ENCODE results near the gene GPR157. TPM values are rescaled to one million over a fixed set of nuclear protein-coding genes. Genes with fewer than 3 reads are reported as not detected.
A peak's percentile ranks its signal among the peaks of the same experiment; 100 is the strongest.
"Not testable (repeated sequence)": the region's sequence is repeated elsewhere in the genome, so short reads cannot be mapped to it uniquely, and the experiment has no call there.

GPR157 gene
- total and polyA plus RNA-seq, 4 donors, result 1.1 to 7.9 (median 4.8) TPM

- H3K36me3 ChIP-seq (ENCODE audit: control insufficient read depth in 1 of 2, insufficient read depth in 2 of 2, low read length in 1 of 2); ATAC-seq (ENCODE audit: low FRiP score); intact Hi-C loops (cut with DNase I): not testable (repeated sequence)
These were observed 3.1 kb downstream of the GPR157 start for GRCh38 chr1:9125847-9126246.

GRCh38 chr1:9125325-9125724, 3.6 kb downstream of the GPR157 start:
- ATAC-seq (ENCODE audit: low FRiP score), result no peak
- intact Hi-C loops (cut with DNase I), result no loop called here
- no peaks in the 10 kb centered on the region for H3K4me1 ChIP-seq (ENCODE audit: control insufficient read depth in 1 of 2, insufficient read depth in 2 of 2, low read length in 2 of 2)

More at GRCh38 chr1:9125847-9126246, 3.1 kb downstream of the GPR157 start:
- not testable (repeated sequence) for H3K27ac ChIP-seq (ENCODE audit: low read depth in 1 of 2, low read length in 2 of 2); H3K4me3 ChIP-seq (ENCODE audit: low read length in 2 of 2); H3K9me3 ChIP-seq (ENCODE audit: control insufficient read depth, low read length); H3K4me1 ChIP-seq (ENCODE audit: control insufficient read depth in 1 of 2, insufficient read depth in 2 of 2, low read length in 2 of 2); H3K27me3 ChIP-seq (ENCODE audit: control insufficient read depth in 1 of 2, insufficient read depth in 2 of 2, low read length in 1 of 2)
- 93% methylated on average over 9 of the region's 9 CpGs for WGBS, 2 donors
- DNase-seq, result peak; percentile 10 to 28

GRCh38 chr1:9124389-9124788, 4.5 kb downstream of the GPR157 start:
- peak in 1 of 2 donors; percentile 2 for DNase-seq
- H3K27me3 ChIP-seq (ENCODE audit: control insufficient read depth in 1 of 2, insufficient read depth in 2 of 2, low read length in 1 of 2); intact Hi-C loops (cut with DNase I); H3K9me3 ChIP-seq (ENCODE audit: control insufficient read depth, low read length); H3K4me1 ChIP-seq (ENCODE audit: control insufficient read depth in 1 of 2, insufficient read depth in 2 of 2, low read length in 2 of 2); H3K27ac ChIP-seq (ENCODE audit: low read depth in 1 of 2, low read length in 2 of 2); H3K4me3 ChIP-seq (ENCODE audit: low read length in 2 of 2); H3K36me3 ChIP-seq (ENCODE audit: control insufficient read depth in 1 of 2, insufficient read depth in 2 of 2, low read length in 1 of 2); ATAC-seq (ENCODE audit: low FRiP score): not testable (repeated sequence)
- 83 to 85% methylated on average over 5 of the region's 8 CpGs for WGBS, 2 donors

More at GRCh38 chr1:9125325-9125724, 3.6 kb downstream of the GPR157 start:
- WGBS, 2 donors, result 72 to 91% methylated on average over 4 of the region's 4 CpGs
- Histone ChIP-seq H3K27me3 (ENCODE audit: control insufficient read depth in 1 of 2, insufficient read depth in 2 of 2, low read length in 1 of 2) (no peaks in the 10 kb centered on the region), H3K9me3 (ENCODE audit: control insufficient read depth, low read length) (no peaks in the 10 kb centered on the region), H3K27ac (ENCODE audit: low read depth in 1 of 2, low read length in 2 of 2) (no peak overlapping the region), H3K36me3 (ENCODE audit: control insufficient read depth in 1 of 2, insufficient read depth in 2 of 2, low read length in 1 of 2) (no peaks in the 10 kb centered on the region), H3K4me3 (ENCODE audit: low read length in 2 of 2) (no peak overlapping the region)
- peak; percentile 12 to 13 for DNase-seq

DNA sequence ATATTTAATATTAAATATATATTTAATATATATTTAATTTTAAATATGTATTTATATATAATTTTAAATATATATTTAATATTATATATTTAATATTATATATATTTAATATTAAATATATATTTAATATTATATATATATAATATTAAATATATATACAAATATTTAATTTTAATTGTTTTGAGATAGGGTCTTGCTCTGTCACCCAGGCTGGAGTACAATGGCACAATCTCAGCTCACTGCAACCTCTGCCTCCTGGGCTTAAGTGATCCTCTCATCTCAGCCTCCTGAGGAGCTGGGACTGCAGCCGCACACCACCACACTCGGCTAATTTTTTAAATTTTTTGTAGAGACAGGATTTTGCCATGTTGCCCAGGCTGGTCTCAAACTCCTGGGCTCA, 5.2 kb downstream of the GPR157 start:
- DNase-seq; H3K9me3 ChIP-seq (ENCODE audit: control insufficient read depth, low read length); ATAC-seq (ENCODE audit: low FRiP score); H3K27ac ChIP-seq (ENCODE audit: low read depth in 1 of 2, low read length in 2 of 2); H3K36me3 ChIP-seq (ENCODE audit: control insufficient read depth in 1 of 2, insufficient read depth in 2 of 2, low read length in 1 of 2); H3K4me3 ChIP-seq (ENCODE audit: low read length in 2 of 2); intact Hi-C loops (cut with DNase I); H3K27me3 ChIP-seq (ENCODE audit: control insufficient read depth in 1 of 2, insufficient read depth in 2 of 2, low read length in 1 of 2); H3K4me1 ChIP-seq (ENCODE audit: control insufficient read depth in 1 of 2, insufficient read depth in 2 of 2, low read length in 2 of 2): not testable (repeated sequence)
- WGBS, 2 donors, result 93 to 95% methylated on average over 2 of the region's 2 CpGs

GRCh38 chr1:9121496-9122409, 7.1 kb downstream of the GPR157 start:
- H3K27ac ChIP-seq (ENCODE audit: low read depth in 1 of 2, low read length in 2 of 2), result no peak overlapping the region
- H3K9me3 ChIP-seq (ENCODE audit: control insufficient read depth, low read length), result no peaks in the 10 kb centered on the region
- 91% methylated on average over 22 of the region's 22 CpGs for WGBS, 2 donors
- no peak for ATAC-seq (ENCODE audit: low FRiP score)
- DNase-seq, result no peak
- intact Hi-C loops (cut with DNase I), result no loop called here
- H3K27me3 ChIP-seq (ENCODE audit: control insufficient read depth in 1 of 2, insufficient read depth in 2 of 2, low read length in 1 of 2), result no peaks in the 10 kb centered on the region
- no peak overlapping the region for H3K4me3 ChIP-seq (ENCODE audit: low read length in 2 of 2)
- H3K36me3 ChIP-seq (ENCODE audit: control insufficient read depth in 1 of 2, insufficient read depth in 2 of 2, low read length in 1 of 2), result peaks cover 0 to 1% of the 10 kb centered on the region in 2 donors
- no peaks in the 10 kb centered on the region for H3K4me1 ChIP-seq (ENCODE audit: control insufficient read depth in 1 of 2, insufficient read depth in 2 of 2, low read length in 2 of 2)

DNA sequence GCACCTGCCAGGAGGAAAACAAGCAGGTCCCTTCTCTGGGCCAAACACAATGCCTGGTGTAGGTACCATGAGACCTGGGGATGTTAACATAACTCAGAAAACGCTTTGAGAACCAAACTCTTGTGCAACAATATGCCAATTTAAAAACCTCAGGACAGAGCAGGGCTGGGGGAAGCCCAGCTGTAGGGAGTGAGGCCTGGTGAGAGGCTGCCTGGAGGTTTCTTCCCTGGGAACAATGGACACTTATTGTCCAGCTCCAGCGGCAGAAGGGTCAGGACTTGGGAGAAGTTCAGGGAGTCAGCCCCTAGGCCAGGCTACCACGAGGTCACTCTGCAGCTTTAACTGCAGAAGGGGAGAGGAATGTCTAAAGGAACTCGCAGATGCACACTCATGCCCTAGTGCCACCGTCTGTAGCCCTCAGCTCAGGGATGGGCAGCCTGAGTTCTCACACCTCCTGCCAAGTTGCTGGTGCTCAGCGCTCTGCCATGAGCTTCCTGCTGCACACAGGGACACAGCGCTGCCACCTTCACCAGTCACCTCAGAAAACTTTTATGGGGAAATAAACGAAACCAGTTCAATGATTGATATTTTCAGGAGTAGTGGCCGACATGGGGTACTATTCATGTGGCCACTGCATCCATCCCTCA, 8.5 kb downstream of the GPR157 start:
- no peaks in the 10 kb centered on the region for H3K9me3 ChIP-seq (ENCODE audit: control insufficient read depth, low read length)
- no peak for DNase-seq
- no peak for ATAC-seq (ENCODE audit: low FRiP score)
- H3K4me1 ChIP-seq (ENCODE audit: control insufficient read depth in 1 of 2, insufficient read depth in 2 of 2, low read length in 2 of 2), result no peaks in the 10 kb centered on the region
- no peaks in the 10 kb centered on the region for H3K27me3 ChIP-seq (ENCODE audit: control insufficient read depth in 1 of 2, insufficient read depth in 2 of 2, low read length in 1 of 2)
- H3K36me3 ChIP-seq (ENCODE audit: control insufficient read depth in 1 of 2, insufficient read depth in 2 of 2, low read length in 1 of 2), result peaks cover 0 to 1% of the 10 kb centered on the region in 2 donors
- intact Hi-C loops (cut with DNase I), result no loop called here
- WGBS, 2 donors, result 80 to 83% methylated on average over 9 of the region's 9 CpGs
- no peak overlapping the region for H3K27ac ChIP-seq (ENCODE audit: low read depth in 1 of 2, low read length in 2 of 2)
- no peak overlapping the region for H3K4me3 ChIP-seq (ENCODE audit: low read length in 2 of 2)

GRCh38 chr1:9119745-9120144, 9.2 kb downstream of the GPR157 start:
- intact Hi-C loops (cut with DNase I), result no loop called here
- no peak for DNase-seq
- no peaks in the 10 kb centered on the region for H3K9me3 ChIP-seq (ENCODE audit: control insufficient read depth, low read length)

DNA sequence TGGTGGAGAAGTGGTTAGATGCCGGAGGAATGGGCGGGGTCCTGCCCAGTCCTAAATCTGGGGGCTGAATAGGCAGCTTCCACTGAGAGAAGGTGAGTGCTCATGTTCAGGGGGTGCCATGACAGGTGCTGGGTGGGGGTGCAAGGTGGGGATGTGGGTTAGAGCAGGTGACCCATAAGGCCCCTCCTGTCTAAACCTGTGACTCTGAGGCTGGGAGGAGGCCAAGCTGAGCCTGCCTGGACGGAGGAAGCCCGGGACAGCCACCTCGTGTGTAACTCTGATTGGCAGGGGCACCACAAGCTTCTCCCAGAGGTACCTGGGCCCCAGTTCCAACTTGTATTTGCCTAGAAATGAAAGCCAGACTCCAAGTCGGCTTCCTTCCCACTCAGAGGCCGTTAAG, 10.7 kb downstream of the GPR157 start:
- H3K27ac ChIP-seq (ENCODE audit: low read depth in 1 of 2, low read length in 2 of 2), result no peak overlapping the region
- DNase-seq (no peak), ATAC-seq (ENCODE audit: low FRiP score) (no peak)
- no peaks in the 10 kb centered on the region for H3K9me3 ChIP-seq (ENCODE audit: control insufficient read depth, low read length)
- no peaks in the 10 kb centered on the region for H3K27me3 ChIP-seq (ENCODE audit: control insufficient read depth in 1 of 2, insufficient read depth in 2 of 2, low read length in 1 of 2)
- peaks cover 0 to 1% of the 10 kb centered on the region in 2 donors for H3K36me3 ChIP-seq (ENCODE audit: control insufficient read depth in 1 of 2, insufficient read depth in 2 of 2, low read length in 1 of 2)
- no peaks in the 10 kb centered on the region for H3K4me1 ChIP-seq (ENCODE audit: control insufficient read depth in 1 of 2, insufficient read depth in 2 of 2, low read length in 2 of 2)
- WGBS, 2 donors, result 77 to 78% methylated on average over 7 of the region's 7 CpGs
- H3K4me3 ChIP-seq (ENCODE audit: low read length in 2 of 2), result no peak overlapping the region
- intact Hi-C loops (cut with DNase I), result no loop called here

More at GRCh38 chr1:9119745-9120144, 9.2 kb downstream of the GPR157 start:
- WGBS, 2 donors, result 96 to 98% methylated on average over 9 of the region's 9 CpGs
- no peak overlapping the region for H3K4me3 ChIP-seq (ENCODE audit: low read length in 2 of 2)
- peaks cover 0 to 1% of the 10 kb centered on the region in 2 donors for H3K36me3 ChIP-seq (ENCODE audit: control insufficient read depth in 1 of 2, insufficient read depth in 2 of 2, low read length in 1 of 2)
- H3K27me3 ChIP-seq (ENCODE audit: control insufficient read depth in 1 of 2, insufficient read depth in 2 of 2, low read length in 1 of 2), result no peaks in the 10 kb centered on the region
- no peaks in the 10 kb centered on the region for H3K4me1 ChIP-seq (ENCODE audit: control insufficient read depth in 1 of 2, insufficient read depth in 2 of 2, low read length in 2 of 2)
- no peak overlapping the region for H3K27ac ChIP-seq (ENCODE audit: low read depth in 1 of 2, low read length in 2 of 2)
- ATAC-seq (ENCODE audit: low FRiP score), result no peak

Data from aorta (tissue), 5 donors.